ENCODE data around the gene CCSER1.

DNA sequence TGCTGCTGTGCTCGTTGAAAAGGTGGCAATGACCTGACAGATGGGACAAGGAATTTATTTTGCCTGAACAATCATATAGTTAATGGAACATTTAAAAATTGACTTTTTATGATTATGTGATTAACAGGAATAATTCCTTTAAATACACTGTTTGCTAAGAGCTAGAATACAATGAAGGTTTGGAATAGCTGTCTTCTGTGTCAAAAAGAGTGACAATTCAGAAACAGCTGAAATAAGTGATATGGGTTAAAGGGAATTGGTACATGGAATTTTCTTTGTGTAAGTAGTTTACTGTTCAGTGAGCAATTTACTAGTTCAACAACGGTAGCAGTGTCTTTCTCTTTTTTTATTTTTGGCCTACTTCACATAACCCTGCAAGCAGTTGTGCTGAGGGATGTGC is 1093.1 kb downstream of the CCSER1 start:
- TF ChIP-seq POLR2A (IDR thresholded peaks at IDR 0.05; ENCODE audit: control extremely low read depth in 1 of 2, low read depth in 2 of 2, low read length in 2 of 2) (no peak), TEAD4 (IDR thresholded peaks at IDR 0.05; ENCODE audit: low read depth, low read length) (no peak), HDAC2 (IDR thresholded peaks at IDR 0.05; ENCODE audit: borderline replicate concordance in 1 of 2, low read depth in 2 of 2, low read length in 2 of 2) (no peak), EP300 (IDR thresholded peaks at IDR 0.05; ENCODE audit: borderline replicate concordance in 1 of 2, low read depth in 2 of 2, low read length in 2 of 2) (no peak), SP1 (IDR thresholded peaks at IDR 0.05; ENCODE audit: low read depth, low read length) (no peak), EZH2 (IDR thresholded peaks at IDR 0.05; ENCODE audit: low read depth, low read length, severe bottlenecking) (no peak), SAP30 (IDR thresholded peaks at IDR 0.05; ENCODE audit: insufficient read depth, insufficient replicate concordance, low read length) (no peak), ZNF274 (IDR thresholded peaks at IDR 0.05; ENCODE audit: borderline replicate concordance, extremely low read depth, low read length) (no peak), RFX5 (IDR thresholded peaks at IDR 0.05; ENCODE audit: borderline replicate concordance, low read depth, low read length) (no peak)
- TF ChIP-seq, protein P1, sequence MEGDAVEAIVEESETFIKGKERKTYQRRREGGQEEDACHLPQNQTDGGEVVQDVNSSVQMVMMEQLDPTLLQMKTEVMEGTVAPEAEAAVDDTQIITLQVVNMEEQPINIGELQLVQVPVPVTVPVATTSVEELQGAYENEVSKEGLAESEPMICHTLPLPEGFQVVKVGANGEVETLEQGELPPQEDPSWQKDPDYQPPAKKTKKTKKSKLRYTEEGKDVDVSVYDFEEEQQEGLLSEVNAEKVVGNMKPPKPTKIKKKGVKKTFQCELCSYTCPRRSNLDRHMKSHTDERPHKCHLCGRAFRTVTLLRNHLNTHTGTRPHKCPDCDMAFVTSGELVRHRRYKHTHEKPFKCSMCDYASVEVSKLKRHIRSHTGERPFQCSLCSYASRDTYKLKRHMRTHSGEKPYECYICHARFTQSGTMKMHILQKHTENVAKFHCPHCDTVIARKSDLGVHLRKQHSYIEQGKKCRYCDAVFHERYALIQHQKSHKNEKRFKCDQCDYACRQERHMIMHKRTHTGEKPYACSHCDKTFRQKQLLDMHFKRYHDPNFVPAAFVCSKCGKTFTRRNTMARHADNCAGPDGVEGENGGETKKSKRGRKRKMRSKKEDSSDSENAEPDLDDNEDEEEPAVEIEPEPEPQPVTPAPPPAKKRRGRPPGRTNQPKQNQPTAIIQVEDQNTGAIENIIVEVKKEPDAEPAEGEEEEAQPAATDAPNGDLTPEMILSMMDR (IDR thresholded peaks at IDR 0.05; ENCODE audit: control extremely low read depth in 1 of 3, insufficient read depth in 1 of 3, low read depth in 1 of 3, low read length in 3 of 3): no peak
